NAMALWA (cell line): ENCODE measurements around the gene JUN.

ENCODE experiments used
- DNase-seq: peaks from one replicate; pipeline ENCODE4 v3.0.0-alpha.2; 2015; ENCODE audit warnings: low spot score

The JUN gene

GRCh38 chr1:58762806-58763205, 21.0 kb downstream of the JUN start:
- no peak for DNase-seq

- DNase-seq = no peak
These were observed 28.4 kb downstream of the JUN start for GRCh38 chr1:58755468-58755872.

GRCh38 chr1:58754683-58755467, 29.0 kb downstream of the JUN start:
- DNase-seq = no peak

- no peak for DNase-seq
These were observed 29.7 kb downstream of the JUN start for GRCh38 chr1:58754073-58754613.

- no peak for DNase-seq
These were observed 30.4 kb downstream of the JUN start for GRCh38 chr1:58753431-58753866.

GRCh38 chr1:58749646-58750045, 34.2 kb downstream of the JUN start:
- DNase-seq = no peak

GRCh38 chr1:58748666-58749065, 35.2 kb downstream of the JUN start:
- DNase-seq = no peak

GRCh38 chr1:58746757-58747156, 37.1 kb downstream of the JUN start:
- no peak for DNase-seq

- DNase-seq = no peak
These were observed 37.7 kb downstream of the JUN start for GRCh38 chr1:58746182-58746581.

- DNase-seq = no peak
These were observed 38.2 kb downstream of the JUN start for GRCh38 chr1:58745666-58746065.

GRCh38 chr1:58745117-58745516, 38.7 kb downstream of the JUN start:
- no peak for DNase-seq

GRCh38 chr1:58741678-58742553, 41.9 kb downstream of the JUN start:
- no peak for DNase-seq

- DNase-seq = peak; percentile 76
These were observed 43.9 kb downstream of the JUN start for GRCh38 chr1:58739856-58740466.

GRCh38 chr1:58738876-58739275, 45.0 kb downstream of the JUN start:
- no peak for DNase-seq

GRCh38 chr1:58735586-58735985, 48.3 kb downstream of the JUN start:
- DNase-seq = no peak

- no peak for DNase-seq
These were observed 49.2 kb downstream of the JUN start for GRCh38 chr1:58734630-58735029.

- no peak for DNase-seq
These were observed 51.6 kb downstream of the JUN start for GRCh38 chr1:58732087-58732775.
